GM12878 (cell line): Measurements from ENCODE around the gene EME2. TPM values are rescaled to one million over a fixed set of nuclear protein-coding genes. Genes with fewer than 3 reads are reported as not detected.
A peak's percentile ranks its signal among the peaks of the same experiment; 100 is the strongest.

Source experiments
- ATAC-seq: fragments of 200-7000 bp; cut with Tn5 transposase; 3 replicates; pipeline ENCODE4 v1.9.1; 2020; ENCODE audit warnings: mild to moderate bottlenecking, moderate library complexity
- BruUV-seq: library from RNA; stranded (reverse); fragments of 400-500 nt; replicated peaks from 2 replicates; lab custom pipeline; 2021; lab: Mats Ljungman, UMichigan
- CTCF ChIA-PET: fragments of 300-600 bp; sonication (Branson Sonifier 250); formaldehyde crosslinking; extraction: SDS; loops from one replicate; lab custom pipeline; 2021; ENCODE audit warnings: inconsistent platforms; lab: Yijun Ruan, JAX
- POLR2A ChIA-PET: fragments of 350-600 bp; formaldehyde crosslinking; extraction: SDS; loops from one replicate; lab custom pipeline; 2021; ENCODE audit warnings: inconsistent platforms; lab: Charles Lee
- RAD21 ChIA-PET: fragments of 300-600 bp; sonication (Branson Sonifier 250); formaldehyde crosslinking; loops from one replicate; lab custom pipeline; 2023; ENCODE audit warnings: antibody characterized with exemption; ENCODE audit not compliant: unreplicated experiment; lab: Charles Lee
- SMC1A ChIA-PET: fragments of 300-600 bp; sonication (Branson Sonifier 250); formaldehyde crosslinking; loops from one replicate; lab custom pipeline; 2023; ENCODE audit not compliant: unreplicated experiment, uncharacterized antibody; lab: Charles Lee
- DNase-seq: peaks from one replicate; pipeline ENCODE4 v3.0.0-alpha.2; 2011; ENCODE audit warnings: low read depth, low spot score
- FAIRE-seq: peaks from 3 replicates; lab custom pipeline; 2011; peaks lifted over from hg19 to GRCh38; lab: Jason Lieb, UNC
- H2AFZ ChIP-seq: 2 replicates; pipeline ENCODE4 v1.6.0; 2011; ENCODE audit warnings: low read depth, low read length, control low read depth; ENCODE audit not compliant: control insufficient read depth
- H3K27ac ChIP-seq: 2 replicates; pipeline ENCODE4 v1.5.1; 2011; ENCODE audit warnings: control low read depth; ENCODE audit not compliant: control insufficient read depth, insufficient read depth
- H3K27me3 ChIP-seq, 2 experiments: replicated peaks in 1 of 2; 2 replicates each; pipeline versions ENCODE4 v1.6.0 to v1.6.1; 2011; ENCODE audit warnings: low read length in 1 of 2; ENCODE audit not compliant: control insufficient read depth in 2 of 2, insufficient read depth in 2 of 2
- H3K36me3 ChIP-seq, 2 experiments: 2 replicates each; pipeline ENCODE4 v1.5.1; 2011; ENCODE audit warnings: low read length in 1 of 2; ENCODE audit not compliant: control insufficient read depth in 2 of 2, insufficient read depth in 2 of 2
- H3K4me1 ChIP-seq: 2 replicates; pipeline ENCODE4 v1.6.1; 2011; ENCODE audit warnings: mild to moderate bottlenecking, low read length, moderate library complexity, mixed read lengths; ENCODE audit not compliant: control insufficient read depth, insufficient read depth
- H3K4me2 ChIP-seq: 2 replicates; pipeline ENCODE4 v1.6.0; 2011; ENCODE audit warnings: control low read depth; ENCODE audit not compliant: control insufficient read depth, insufficient read depth
- H3K4me3 ChIP-seq: fragments of 200-600 bp; sonication (generic); 2 replicates; pipeline ENCODE4 v1.5.1; 2016
- H3K79me2 ChIP-seq: 2 replicates; pipeline ENCODE4 v1.6.0; 2011; ENCODE audit warnings: low read length; ENCODE audit not compliant: control insufficient read depth, insufficient read depth
- H3K9ac ChIP-seq: 2 replicates; pipeline ENCODE4 v1.8.0; 2011; ENCODE audit warnings: low read length, control low read depth, mixed read lengths; ENCODE audit not compliant: control insufficient read depth, insufficient read depth
- H3K9me3 ChIP-seq: replicated peaks from 3 replicates; pipeline ENCODE4 v1.5.1; 2011; ENCODE audit warnings: mild to moderate bottlenecking, low read length; ENCODE audit not compliant: control insufficient read depth, insufficient read depth
- H4K20me1 ChIP-seq: 2 replicates; pipeline ENCODE4 v1.6.0; 2011; ENCODE audit not compliant: control insufficient read depth, insufficient read depth
- BRCA1 ChIP-seq: IDR thresholded peaks from 2 replicates; pipeline ENCODE4 v1.6.1; 2011; ENCODE audit warnings: low read depth, low read length, improper control_type of control experiment
- CREB1 ChIP-seq: IDR thresholded peaks from 2 replicates; pipeline ENCODE4 v1.6.1; 2012; ENCODE audit warnings: low read depth, mild to moderate bottlenecking, inconsistent platforms
- CREM ChIP-seq: IDR thresholded peaks from 2 replicates; pipeline ENCODE4 v1.6.1; 2014; ENCODE audit warnings: antibody characterized with exemption, low read depth
- HCFC1 ChIP-seq: fragments of 150-350 bp; IDR thresholded peaks from 2 replicates; pipeline ENCODE4 v1.6.1; 2014; ENCODE audit warnings: low read length
- NBN ChIP-seq: fragments of 450-650 bp; IDR thresholded peaks from 2 replicates; pipeline ENCODE4 v1.6.1; 2016
- NR2C2 ChIP-seq: IDR thresholded peaks from 2 replicates; pipeline ENCODE4 v1.6.1; 2011; ENCODE audit warnings: borderline replicate concordance, low read depth; ENCODE audit not compliant: control insufficient read depth, insufficient read length
- PAX5 ChIP-seq: IDR thresholded peaks from 2 replicates; pipeline ENCODE4 v1.6.1; 2011; ENCODE audit warnings: low read depth, low read length, borderline replicate concordance
- PRDM15 ChIP-seq: fragments of 450-650 bp; formaldehyde crosslinking; IDR thresholded peaks from 2 replicates; pipeline ENCODE4 v1.4.0; 2020; ENCODE audit warnings: mild to moderate bottlenecking, moderate library complexity
- RAD21 ChIP-seq: IDR thresholded peaks from 2 replicates; pipeline ENCODE4 v1.6.1; 2011; ENCODE audit warnings: mild to moderate bottlenecking, low read depth, low read length, moderate library complexity; ENCODE audit not compliant: insufficient read depth
- SP1 ChIP-seq: IDR thresholded peaks from one replicate; pipeline ENCODE4 v1.6.1; 2011; ENCODE audit warnings: low read depth, low read length
- ZBTB11 ChIP-seq: fragments of 450-650 bp; formaldehyde crosslinking; IDR thresholded peaks from 2 replicates; pipeline ENCODE4 v1.5.0; 2022; ENCODE audit warnings: mild to moderate bottlenecking, missing genetic modification characterization
- ZZZ3 ChIP-seq: IDR thresholded peaks from 2 replicates; pipeline ENCODE4 v1.6.1; 2011; ENCODE audit warnings: low read depth; ENCODE audit not compliant: control insufficient read depth, insufficient read length
- WGBS: methylation state at CpG from one replicate; pipeline ENCODE4 v1.1.6; 2016; ENCODE audit warnings: low lambda C conversion rate; ENCODE audit not compliant: insufficient replicate concordance, insufficient coverage; ENCODE audit errors: missing lambda C conversion rate; 5-methylcytosine and 5-hydroxymethylcytosine counted together
- in situ Hi-C: fragments of 300-500 bp; cut with MboI; formaldehyde crosslinking; loops from 9 replicates; pipeline ENCODE4 v1.14.3; 2018; ENCODE audit warnings: mixed read lengths
- intact Hi-C: fragments of 100-400 bp; cut with micrococcal nuclease; formaldehyde crosslinking; loops from one replicate; pipeline ENCODE4 v1.14.2; 2022; ENCODE audit not compliant: unreplicated experiment
- polyA plus RNA-seq, 11 experiments: library from polyadenylated mRNA; depleted of rRNA in 4 of 11; unstranded in 6 of 11; stranded (reverse) in 5 of 11; fragments of >200 nt; fragmentation: Nextera tagmentation in 4 of 11; fragmentation: Illumina TruSeq in 1 of 11; extraction: Ambion mirVana in 4 of 11; extraction: Trizol in 1 of 11; gene quantifications; 1 replicate in 1 of 11; 2 replicates in 10 of 11; pipeline versions ENCODE4 v1.2.1 to v1.2.3, GENCODE V29; 2011 to 2016; ENCODE audit warnings: inconsistent platforms in 2 of 11, missing spikeins in 2 of 11, low read depth in 1 of 11
- total RNA-seq, 4 experiments: library from RNA; depleted of rRNA in 3 of 4; stranded (reverse); fragments of >200 nt in 3 of 4; fragmentation: Illumina TruSeq in 1 of 4; extraction: Trizol in 1 of 4; gene quantifications; 2 replicates each; pipeline versions ENCODE4 v1.2.1 to v1.2.3, GENCODE V29; 2013 to 2021

EME2 gene
- total and polyA plus RNA-seq, 10 of the 15 experiments (the other 5 are each of a cell fraction or from before 2014, with no cell fraction given): 0.29 to 16.9 (median 4.1) TPM

- TF ChIP-seq ZBTB11 (no peak), CREM (no peak)
Measured at GRCh38 chr16:1781254-1781653, 8.6 kb downstream of the EME2 start (continued).

GRCh38 chr16:1781758-1782407, 9.3 kb downstream of the EME2 start:
- H3K27me3 ChIP-seq: no peaks in the 10 kb centered on the region
- ChIA-PET POLR2A (interaction anchor here (1.0 to 2.5 kb wide), 9 partner anchors 10 to 189 kb away, joined by 4 to 39 read pairs (median 7); partner anchors contain the start of genes EME2, FAHD1, HAGH and JPT2), CTCF (interaction anchor here (1.1 to 1.6 kb wide), 6 partner anchors 10 to 629 kb away, joined by 3 to 12 read pairs (median 5); partner anchors contain the start of genes EME2, MAPK8IP3, MRPS34 and NME3), RAD21 (interaction anchor here (1.0 to 1.4 kb wide), 8 partner anchors 10 to 361 kb away, joined by 3 to 22 read pairs (median 4); partner anchors contain the start of genes EME2, JPT2, MRPS34 and NME3), SMC1A (interaction anchor here (0.7 to 1.5 kb wide), 5 partner anchors 9 to 374 kb away, joined by 3 to 4 read pairs (median 3); partner anchors contain the start of genes EME2, MRPS34, NME3 and TRAF7)
- H3K4me2 ChIP-seq: peak overlapping the region; percentile 77
- H2AFZ ChIP-seq: peak overlapping the region; percentile 23; the same call in 1 of the 2 replicates
- no peak for FAIRE-seq
- ATAC-seq: peak; percentile 9
- in situ Hi-C loops: no loop called here
- H3K4me3 ChIP-seq: peak overlapping the region; percentile 94
- peak overlapping the region; percentile 52 for H3K27ac ChIP-seq
- H3K4me1 ChIP-seq: peaks cover 6% of the 10 kb centered on the region; the same call in 1 of the 2 replicates
- no peak for DNase-seq
- no peaks in the 10 kb centered on the region for H4K20me1 ChIP-seq
- BruUV-seq: no TSS peak
- no peaks in the 10 kb centered on the region for H3K9me3 ChIP-seq
- peaks cover 15% of the 10 kb centered on the region for H3K79me2 ChIP-seq
- H3K36me3 ChIP-seq: peaks cover 2 to 8% of the 10 kb centered on the region in 2 experiments; a peak in 3 of 4 replicates
- peak overlapping the region; percentile 71 for H3K9ac ChIP-seq
- intact Hi-C loops: loop anchor here (2.0 kb wide), 2 partner anchors 45 to 361 kb away; partner anchors contain the start of genes FAHD1, HAGH and UQCC4
- WGBS: 2% methylated on average over 59 of the region's 70 CpGs
- TF ChIP-seq NR2C2 (no peak), BRCA1 (no peak), NBN (no peak), PAX5 (no peak), HCFC1 (no peak), ZZZ3 (no peak), SP1 (no peak), PRDM15 (CRISPR knock-in tag) (no peak), RAD21 (no peak), CREB1 (no peak)
